HepG2 (cell line): Measurements from ENCODE around the gene WDR7. TPM values are rescaled to one million over a fixed set of nuclear protein-coding genes. Genes with fewer than 3 reads are reported as not detected.

Experiments
- ATAC-seq: fragments of 200-7000 bp; cut with Tn5 transposase; 3 replicates; pipeline ENCODE4 v1.9.1; 2020; ENCODE audit warnings: mild to moderate bottlenecking, moderate library complexity
- BruUV-seq: library from RNA; stranded (reverse); fragments of 400-500 nt; replicated peaks from 2 replicates; lab custom pipeline; 2021; lab: Mats Ljungman, UMichigan
- CTCF ChIA-PET: fragments of 300-600 bp; formaldehyde crosslinking; extraction: SDS; loops from one replicate; lab custom pipeline; 2021; ENCODE audit warnings: low total read pairs, inconsistent platforms, low intra/inter-chr PET ratio; lab: Yijun Ruan, JAX
- POLR2A ChIA-PET: fragments of 350-600 bp; sonication (Branson Sonifier 250); formaldehyde crosslinking; loops from one replicate; lab custom pipeline; 2020; ENCODE audit warnings: antibody characterized with exemption, inconsistent platforms; lab: Yijun Ruan, JAX
- DNase-seq: peaks from one replicate; pipeline ENCODE4 v3.0.0-alpha.2; 2015; ENCODE audit warnings: low spot score
- FAIRE-seq: peaks from 3 replicates; lab custom pipeline; 2011; peaks lifted over from hg19 to GRCh38; lab: Jason Lieb, UNC
- H2AFZ ChIP-seq: one replicate; pipeline ENCODE4 v1.6.1; 2011; ENCODE audit warnings: low read length, inconsistent platforms
- H3K27ac ChIP-seq: fragments of 300-600 bp; 3 replicates; pipeline ENCODE4 v1.8.0; 2011; ENCODE audit warnings: mixed run types, mild to moderate bottlenecking, mixed read lengths, low read length, inconsistent platforms; ENCODE audit not compliant: insufficient read depth; ENCODE audit errors: extremely low read length
- H3K27me3 ChIP-seq, 2 experiments: fragments of 200-600 bp in 1 of 2; 2 replicates in 1 of 2; 3 replicates in 1 of 2; pipeline versions ENCODE4 v1.6.0 to v1.8.0; 2011; ENCODE audit warnings: low read length in 2 of 2, mild to moderate bottlenecking in 2 of 2, moderate library complexity in 2 of 2, inconsistent platforms in 1 of 2; ENCODE audit not compliant: insufficient read depth in 2 of 2, control insufficient read depth in 1 of 2
- H3K36me3 ChIP-seq, 2 experiments: fragments of 200-600 bp in 1 of 2; replicated peaks in 1 of 2; 2 replicates in 1 of 2; 3 replicates in 1 of 2; pipeline versions ENCODE4 v1.5.1 to v1.8.0; 2011; ENCODE audit warnings: low read length in 2 of 2, inconsistent platforms in 1 of 2; ENCODE audit not compliant: insufficient read depth in 2 of 2, control insufficient read depth in 1 of 2
- H3K4me1 ChIP-seq: 2 replicates; pipeline ENCODE4 v1.5.1; 2012; ENCODE audit warnings: low read length, inconsistent platforms; ENCODE audit not compliant: insufficient read depth
- H3K4me2 ChIP-seq: 2 replicates; pipeline ENCODE4 v1.6.0; 2011; ENCODE audit warnings: low read depth, low read length, inconsistent platforms
- H3K4me3 ChIP-seq, 3 experiments: fragments of 200-600 bp in 1 of 3; sonication (generic), shearing (Covaris generic) in 1 of 3; replicated peaks in 1 of 3; 2 replicates each; pipeline ENCODE4 v1.5.1; 2011 to 2016; ENCODE audit warnings: low read length in 3 of 3, inconsistent platforms in 2 of 3, low read depth in 2 of 3, mild to moderate bottlenecking in 2 of 3, control low read depth in 1 of 3, mixed read lengths in 1 of 3; ENCODE audit not compliant: insufficient read depth in 1 of 3
- H3K79me2 ChIP-seq: one replicate; pipeline ENCODE4 v1.6.1; 2011; ENCODE audit warnings: low read length, inconsistent platforms; ENCODE audit not compliant: insufficient read depth
- H3K9ac ChIP-seq: 2 replicates; pipeline ENCODE4 v1.6.0; 2011; ENCODE audit warnings: mild to moderate bottlenecking, low read depth, low read length, inconsistent platforms; ENCODE audit not compliant: insufficient read depth
- H3K9me3 ChIP-seq: 2 replicates; pipeline ENCODE4 v1.5.1; 2012; ENCODE audit warnings: mild to moderate bottlenecking, low read length
- H4K20me1 ChIP-seq: 2 replicates; pipeline ENCODE4 v1.6.0; 2011; ENCODE audit warnings: inconsistent platforms, mild to moderate bottlenecking, low read length, moderate library complexity; ENCODE audit not compliant: insufficient read depth
- ATM ChIP-seq: fragments of 450-650 bp; IDR thresholded peaks from 2 replicates; pipeline ENCODE4 v1.7.1; 2017; ENCODE audit warnings: mild to moderate bottlenecking, borderline replicate concordance
- HOXA3 ChIP-seq: sonication (generic); formaldehyde crosslinking; IDR thresholded peaks from 2 replicates; pipeline ENCODE4 v1.5.0; 2020; ENCODE audit warnings: missing genetic modification reagents
- KLF16 ChIP-seq, 2 experiments: sonication (generic) in 1 of 2; formaldehyde crosslinking in 1 of 2; IDR thresholded peaks; 2 replicates each; pipeline versions ENCODE4 v1.6.1 to v1.8.0; 2016 to 2023; ENCODE audit warnings: missing genetic modification reagents in 2 of 2, missing compliant biosample characterization in 1 of 2
- NFATC3 ChIP-seq: sonication (generic); formaldehyde crosslinking; IDR thresholded peaks from 2 replicates; pipeline ENCODE4 v1.5.1; 2020; ENCODE audit warnings: mild to moderate bottlenecking, missing genetic modification reagents
- NFIB ChIP-seq: sonication (generic); formaldehyde crosslinking; IDR thresholded peaks from 2 replicates; pipeline ENCODE4 v1.9.0; 2021; ENCODE audit warnings: missing genetic modification reagents, mild to moderate bottlenecking, borderline replicate concordance
- PHF20 ChIP-seq: sonication (generic); formaldehyde crosslinking; IDR thresholded peaks from 2 replicates; pipeline ENCODE4 v1.5.0; 2020; ENCODE audit warnings: mild to moderate bottlenecking, missing genetic modification reagents
- RAD51 ChIP-seq: fragments of 450-650 bp; IDR thresholded peaks from 2 replicates; pipeline ENCODE4 v1.6.1; 2016; ENCODE audit warnings: borderline replicate concordance
- SP5 ChIP-seq: IDR thresholded peaks from 2 replicates; pipeline ENCODE4 v1.6.1; 2016; ENCODE audit warnings: low read depth, borderline replicate concordance
- ZNF136 ChIP-seq: sonication (generic); formaldehyde crosslinking; IDR thresholded peaks from 2 replicates; pipeline ENCODE4 v1.8.1; 2022; ENCODE audit warnings: low read depth, mild to moderate bottlenecking, moderate library complexity, missing genetic modification reagents
- ZNF350 ChIP-seq: sonication (generic); formaldehyde crosslinking; IDR thresholded peaks from 2 replicates; pipeline ENCODE4 v1.4.0; 2020; ENCODE audit warnings: mild to moderate bottlenecking, low read depth, missing genetic modification reagents, borderline replicate concordance
- ZNF468 ChIP-seq: sonication (generic); formaldehyde crosslinking; IDR thresholded peaks from 2 replicates; pipeline ENCODE4 v1.8.0; 2022; ENCODE audit warnings: mild to moderate bottlenecking, moderate library complexity, missing genetic modification reagents
- ZNF619 ChIP-seq: sonication (generic); formaldehyde crosslinking; IDR thresholded peaks from 2 replicates; pipeline ENCODE4 v1.4.0; 2020; ENCODE audit warnings: mild to moderate bottlenecking, missing genetic modification reagents
- ZNF737 ChIP-seq: sonication (generic); formaldehyde crosslinking; IDR thresholded peaks from 2 replicates; pipeline ENCODE4 v1.5.0; 2020; ENCODE audit warnings: missing genetic modification reagents, mild to moderate bottlenecking, borderline replicate concordance
- WGBS: methylation state at CpG from one replicate; pipeline ENCODE4 v1.1.6; 2017; ENCODE audit warnings: low lambda C conversion rate; 5-methylcytosine and 5-hydroxymethylcytosine counted together
- in situ Hi-C: cut with HindIII; loops from 2 replicates; pipeline ENCODE4 v1.10.0; 2017; ENCODE audit warnings: low pct_unique_long_range_greater_than_20kb; ENCODE audit not compliant: extremely low pct_ligation_motif_present
- intact Hi-C: fragments of 100-400 bp; cut with micrococcal nuclease; formaldehyde crosslinking; loops from one replicate; pipeline ENCODE4 v1.10.0; 2022; ENCODE audit not compliant: unreplicated experiment
- polyA plus RNA-seq, 8 experiments: library from polyadenylated mRNA; depleted of rRNA in 3 of 8; stranded (reverse) in 7 of 8; unstranded in 1 of 8; fragments of >200 nt; fragmentation: Illumina TruSeq in 4 of 8; extraction: Trizol in 4 of 8; gene quantifications; 2 replicates each; pipeline versions ENCODE4 v1.2.1 to v1.2.3, GENCODE V29; 2011 to 2016; ENCODE audit warnings: low read depth in 4 of 8, missing spikeins in 1 of 8, mixed read lengths in 1 of 8; ENCODE audit not compliant: insufficient read depth in 1 of 8
- total RNA-seq, 5 experiments: library from RNA; depleted of rRNA; stranded (reverse); fragments of >200 nt; fragmentation: Illumina TruSeq; extraction: Trizol; gene quantifications; 2 replicates each; pipeline ENCODE4 v1.2.3, GENCODE V29; 2016; ENCODE audit warnings: low read depth in 1 of 5
- TF ChIP-seq, protein P1 (sequence below): sonication (generic); formaldehyde crosslinking; IDR thresholded peaks from 2 replicates; pipeline ENCODE4 v1.4.0; 2020; ENCODE audit warnings: mild to moderate bottlenecking, low read depth, missing genetic modification reagents
- TF ChIP-seq, protein P2 (sequence below): sonication (generic); formaldehyde crosslinking; IDR thresholded peaks from 2 replicates; pipeline ENCODE4 v1.5.0; 2020; ENCODE audit warnings: mild to moderate bottlenecking, missing genetic modification reagents

The WDR7 gene
- total and polyA plus RNA-seq, 2 of the 13 experiments (the other 11 are each of a cell fraction or from before 2014, with no cell fraction given), result 2.0 to 7.8 TPM

DNA sequence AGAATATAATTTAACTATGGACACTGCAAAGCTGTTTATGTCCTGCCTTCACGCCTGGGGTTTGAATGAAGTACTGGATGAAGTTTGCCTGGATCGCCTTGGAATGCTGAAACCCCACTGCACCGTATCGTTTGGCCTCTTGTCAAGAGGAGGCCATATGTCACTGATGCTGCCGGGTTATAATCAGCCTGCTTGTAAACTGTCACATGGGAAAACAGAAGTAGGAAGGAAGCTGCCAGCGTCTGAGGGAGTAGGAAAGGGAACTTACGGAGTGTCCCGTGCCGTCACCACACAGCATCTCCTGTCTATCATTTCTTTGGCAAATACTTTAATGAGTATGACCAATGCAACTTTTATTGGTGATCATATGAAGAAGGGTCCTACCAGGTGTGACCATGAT is 105.8 kb downstream of the WDR7 start:
- POLR2A ChIA-PET, result no interaction called here
- no peaks in the 10 kb centered on the region for H3K36me3 ChIP-seq
- in situ Hi-C loops, result no loop called here
- no peak for TF ChIP-seq ATM
- TF ChIP-seq ZNF737 (CRISPR knock-in tag), result no peak
- no peak for TF ChIP-seq PHF20 (CRISPR knock-in tag)
- TF ChIP-seq, protein P1, sequence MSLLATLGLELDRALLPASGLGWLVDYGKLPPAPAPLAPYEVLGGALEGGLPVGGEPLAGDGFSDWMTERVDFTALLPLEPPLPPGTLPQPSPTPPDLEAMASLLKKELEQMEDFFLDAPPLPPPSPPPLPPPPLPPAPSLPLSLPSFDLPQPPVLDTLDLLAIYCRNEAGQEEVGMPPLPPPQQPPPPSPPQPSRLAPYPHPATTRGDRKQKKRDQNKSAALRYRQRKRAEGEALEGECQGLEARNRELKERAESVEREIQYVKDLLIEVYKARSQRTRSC (CRISPR knock-in tag), result no peak
- TF ChIP-seq, protein P2, sequence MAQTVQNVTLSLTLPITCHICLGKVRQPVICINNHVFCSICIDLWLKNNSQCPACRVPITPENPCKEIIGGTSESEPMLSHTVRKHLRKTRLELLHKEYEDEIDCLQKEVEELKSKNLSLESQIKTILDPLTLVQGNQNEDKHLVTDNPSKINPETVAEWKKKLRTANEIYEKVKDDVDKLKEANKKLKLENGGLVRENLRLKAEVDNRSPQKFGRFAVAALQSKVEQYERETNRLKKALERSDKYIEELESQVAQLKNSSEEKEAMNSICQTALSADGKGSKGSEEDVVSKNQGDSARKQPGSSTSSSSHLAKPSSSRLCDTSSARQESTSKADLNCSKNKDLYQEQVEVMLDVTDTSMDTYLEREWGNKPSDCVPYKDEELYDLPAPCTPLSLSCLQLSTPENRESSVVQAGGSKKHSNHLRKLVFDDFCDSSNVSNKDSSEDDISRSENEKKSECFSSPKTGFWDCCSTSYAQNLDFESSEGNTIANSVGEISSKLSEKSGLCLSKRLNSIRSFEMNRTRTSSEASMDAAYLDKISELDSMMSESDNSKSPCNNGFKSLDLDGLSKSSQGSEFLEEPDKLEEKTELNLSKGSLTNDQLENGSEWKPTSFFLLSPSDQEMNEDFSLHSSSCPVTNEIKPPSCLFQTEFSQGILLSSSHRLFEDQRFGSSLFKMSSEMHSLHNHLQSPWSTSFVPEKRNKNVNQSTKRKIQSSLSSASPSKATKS (CRISPR knock-in tag), result no peak
- no peak for TF ChIP-seq RAD51
- no peak for TF ChIP-seq ZNF468 (CRISPR knock-in tag)
- no peak for TF ChIP-seq ZNF136 (CRISPR knock-in tag)
- no peak for TF ChIP-seq NFIB (CRISPR knock-in tag)
- TF ChIP-seq KLF16 (CRISPR knock-in tag; IDR thresholded peaks at IDR 0.05), result no peak
- TF ChIP-seq NFATC3 (CRISPR knock-in tag), result no peak
- no peak for TF ChIP-seq SP5 (CRISPR knock-in tag)
- no peak for TF ChIP-seq ZNF350 (CRISPR knock-in tag)
- TF ChIP-seq ZNF619, result no peak
- TF ChIP-seq HOXA3 (CRISPR knock-in tag), result no peak
- 97% methylated on average over 9 of the region's 9 CpGs for WGBS
- H3K9ac ChIP-seq, result no peak overlapping the region
- H3K27me3 ChIP-seq, result no peaks in the 10 kb centered on the region
- H3K4me3 ChIP-seq, result no peak overlapping the region
- no TSS peak for BruUV-seq
- no peak overlapping the region for H3K4me2 ChIP-seq
- no peak for DNase-seq
- H2AFZ ChIP-seq, result no peak overlapping the region
- H3K9me3 ChIP-seq, result no peaks in the 10 kb centered on the region
- FAIRE-seq, result no peak
- CTCF ChIA-PET, result no interaction called here
- ATAC-seq, result no peak
- no peak overlapping the region for H3K27ac ChIP-seq
- no peaks in the 10 kb centered on the region for H4K20me1 ChIP-seq
- intact Hi-C loops, result no loop called here
- no peaks in the 10 kb centered on the region for H3K4me1 ChIP-seq
- no peaks in the 10 kb centered on the region for H3K79me2 ChIP-seq
